HG03039 (cell line): ENCODE data around the gene MAN2B1.
"Not testable (repeated sequence)": the region's sequence is repeated elsewhere in the genome, so short reads cannot be mapped to it uniquely, and the experiment has no call there.

Experiments used
- ATAC-seq: cut with Tn5 transposase; IDR thresholded peaks from one replicate; pipeline ENCODE4 v1.9.1; 2021; ENCODE audit warnings: mild to moderate bottlenecking, moderate library complexity; ENCODE audit not compliant: unreplicated experiment

The MAN2B1 gene

DNA sequence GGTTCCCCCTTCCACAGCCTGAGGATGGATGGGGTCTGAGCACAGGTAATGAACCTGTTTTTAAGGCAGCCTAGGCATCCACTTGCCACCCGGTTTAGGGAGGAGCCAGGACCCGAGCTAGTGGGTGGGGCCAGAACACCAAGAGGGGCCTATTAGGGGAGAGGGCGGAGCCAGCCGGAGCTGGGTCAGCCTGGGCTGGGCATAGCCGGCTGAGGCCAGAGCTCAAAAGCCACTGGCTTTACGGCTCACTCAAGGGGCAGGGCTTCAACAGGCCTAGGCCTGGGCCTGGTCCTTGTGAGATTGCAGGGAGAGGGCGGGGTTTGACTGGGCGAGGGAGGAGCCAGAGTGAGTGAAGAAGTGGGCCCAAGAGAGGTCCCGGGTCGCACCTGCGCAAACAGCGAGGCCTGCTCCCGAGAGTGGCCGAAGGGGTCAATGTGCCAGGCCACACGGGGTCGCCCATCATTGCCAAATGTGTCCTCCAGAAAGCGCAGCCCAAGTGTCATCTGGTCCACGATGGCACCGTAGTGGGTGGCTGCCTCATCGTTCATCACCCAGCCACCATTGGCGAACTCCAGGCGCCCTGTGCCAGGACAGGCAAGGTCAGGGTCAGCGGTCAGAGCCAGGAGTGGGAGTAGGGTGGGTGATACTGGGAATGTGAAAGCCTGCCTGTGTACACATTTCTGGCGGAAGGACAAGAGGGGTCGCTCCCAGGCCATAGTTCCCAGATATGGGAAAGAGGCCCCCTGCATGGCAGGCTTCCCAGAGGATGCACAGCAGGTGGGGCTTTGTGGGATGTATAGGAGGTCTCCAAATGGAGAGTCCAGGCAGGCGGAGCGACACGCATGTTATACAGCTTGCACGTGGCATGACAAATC, 1.9 kb downstream of the MAN2B1 start:
- no peak for ATAC-seq

DNA sequence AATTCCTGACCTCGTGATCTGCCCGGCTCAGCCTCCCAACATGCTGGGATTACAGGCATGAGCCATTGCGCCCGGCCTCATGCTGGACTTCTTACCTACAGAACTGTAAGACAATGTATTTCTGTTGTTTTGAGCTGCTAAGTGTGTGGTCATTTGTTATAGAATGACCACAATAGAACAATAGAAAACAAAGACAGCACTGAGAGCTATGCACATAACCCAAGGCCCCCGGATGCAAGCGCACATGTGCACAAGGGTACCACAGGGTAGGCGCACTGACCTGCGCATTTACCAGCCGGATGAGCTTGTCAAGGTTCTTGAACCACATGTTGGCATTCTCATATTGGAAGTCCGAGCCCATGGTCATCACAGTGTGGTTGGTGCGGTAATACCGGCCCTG, 5.6 kb downstream of the MAN2B1 start:
- no peak for ATAC-seq

DNA sequence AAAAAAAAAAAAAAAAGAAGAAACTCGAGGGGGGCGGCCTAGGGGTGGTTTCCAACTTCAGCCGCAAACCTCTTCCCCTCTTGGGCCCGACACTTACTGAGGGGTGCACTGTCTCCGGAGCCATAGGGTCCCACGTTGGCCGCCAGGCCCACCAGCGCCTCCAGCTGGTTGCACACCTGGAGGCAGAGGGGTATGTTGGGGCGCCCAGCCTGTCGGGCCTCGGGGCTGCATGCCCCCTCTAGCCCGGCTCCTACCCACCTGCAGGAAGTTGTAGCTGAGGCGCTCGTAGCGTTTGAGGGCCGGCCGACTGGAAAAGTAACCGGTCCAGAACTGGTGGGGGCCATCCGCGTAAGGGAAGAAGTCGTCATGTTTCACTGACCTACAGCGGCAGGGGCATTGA, 8.6 kb downstream of the MAN2B1 start:
- no peak for ATAC-seq

DNA sequence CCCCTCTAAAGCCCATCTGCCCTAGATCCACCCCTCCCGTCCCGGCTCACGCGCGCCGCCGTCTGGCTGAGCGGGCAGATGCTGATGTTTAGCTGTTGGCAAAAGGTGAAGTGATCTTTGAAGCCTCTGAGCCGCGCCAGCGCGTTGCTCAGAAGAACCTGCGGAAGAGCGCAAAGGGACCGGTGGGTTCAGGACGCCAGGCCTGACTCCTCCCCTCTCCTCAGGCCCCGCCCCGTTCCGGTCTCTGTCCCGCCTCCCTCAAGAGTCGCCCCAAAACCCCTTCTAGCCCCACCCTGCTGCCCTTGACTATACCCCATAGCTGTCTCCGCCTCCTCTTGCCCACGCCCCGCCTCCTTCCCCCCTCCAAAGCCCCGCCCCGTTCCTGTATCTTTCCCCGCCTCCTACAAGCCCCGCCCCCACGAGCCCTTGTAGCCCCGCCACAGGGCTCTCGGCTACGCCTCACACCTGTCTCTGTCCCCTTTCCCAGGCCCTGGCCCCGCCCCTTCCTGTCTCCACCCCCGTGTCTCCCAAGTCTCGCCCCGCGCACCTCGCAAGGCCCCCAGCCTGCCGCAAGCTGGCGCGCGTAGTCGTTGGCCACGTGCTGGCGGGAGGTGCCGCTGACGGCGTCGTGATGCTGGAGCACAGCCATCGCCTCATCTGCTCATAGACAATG, 9.5 kb downstream of the MAN2B1 start:
- ATAC-seq = no peak

DNA sequence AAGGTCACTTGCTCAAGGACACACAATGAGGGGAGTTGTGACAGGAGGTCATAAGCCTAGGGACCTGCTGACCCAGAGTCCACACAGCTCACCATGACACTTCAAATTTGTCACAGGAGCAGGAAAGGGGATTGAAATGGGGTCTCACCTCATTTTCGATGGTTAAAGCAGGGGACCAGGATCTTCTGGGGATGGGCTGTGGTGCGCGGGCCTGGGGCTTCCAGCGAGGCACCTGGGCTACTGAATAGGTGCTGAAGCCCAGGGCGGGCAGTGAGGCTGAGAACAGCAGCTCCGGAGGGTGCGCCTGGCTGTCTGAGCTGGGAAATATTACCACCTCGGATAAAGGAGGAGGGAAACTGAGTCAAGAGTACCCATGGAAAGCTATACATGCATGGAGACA, 11.0 kb downstream of the MAN2B1 start:
- ATAC-seq = no peak

DNA sequence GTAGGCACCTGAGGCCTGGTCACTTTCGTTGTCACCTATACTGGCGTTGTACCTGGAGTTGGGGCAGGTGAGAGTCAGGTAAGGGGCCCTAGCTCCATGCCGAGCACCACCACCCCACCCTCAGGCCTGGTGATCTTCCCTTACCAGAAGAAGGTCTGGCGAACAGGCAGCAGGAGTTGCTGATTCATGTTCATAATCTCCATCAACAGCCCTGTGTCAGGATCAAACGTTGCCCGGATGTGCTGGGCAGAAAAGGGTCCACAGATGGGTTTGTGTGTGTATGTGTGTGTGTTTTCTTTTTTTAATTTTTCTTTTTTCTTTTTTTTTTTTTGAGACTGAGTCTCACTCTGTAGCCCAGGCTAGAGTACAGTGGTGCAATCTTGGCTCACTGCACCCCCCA, 14.3 kb downstream of the MAN2B1 start:
- ATAC-seq = no peak

DNA sequence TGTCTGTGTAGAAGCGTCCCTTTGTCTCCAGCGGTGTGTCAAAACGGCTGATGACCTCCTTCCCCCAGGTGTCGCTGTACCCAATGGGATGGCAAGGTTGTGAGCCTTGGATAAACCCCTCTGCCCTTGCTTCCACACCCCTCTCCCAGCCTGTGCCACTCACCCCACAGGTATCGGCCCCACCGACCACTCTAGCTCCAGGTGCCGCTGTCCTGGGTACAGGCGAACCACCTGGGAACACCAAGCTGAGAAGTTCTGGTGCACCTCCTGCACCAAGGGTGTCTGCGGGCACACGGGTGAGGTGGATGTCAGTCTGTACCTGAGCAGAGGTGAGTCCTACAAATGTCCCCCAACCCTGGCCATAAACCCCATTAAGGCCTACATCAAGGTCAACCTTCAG, 16.6 kb downstream of the MAN2B1 start:
- ATAC-seq = no peak

DNA sequence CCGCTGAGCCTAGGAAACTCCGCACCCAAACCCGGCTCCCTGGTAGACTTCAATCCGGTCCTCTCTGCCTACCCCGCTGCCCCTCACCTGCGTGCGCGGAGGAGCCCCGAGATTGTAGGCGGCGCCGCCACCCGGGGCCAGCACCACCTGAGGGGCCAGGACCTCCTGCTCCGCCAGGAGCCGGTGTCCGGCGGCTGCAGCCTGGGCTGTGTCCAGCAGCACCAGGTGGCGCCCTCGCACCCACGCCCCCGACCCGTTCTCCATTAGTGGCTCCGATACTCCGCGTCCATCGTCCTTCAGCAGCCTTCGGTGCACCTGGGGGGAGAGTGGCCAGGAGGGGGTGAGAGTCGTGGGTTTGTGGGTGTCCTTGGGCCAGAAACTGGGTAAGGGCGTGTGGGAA, 18.5 kb downstream of the MAN2B1 start:
- ATAC-seq = no peak

DNA sequence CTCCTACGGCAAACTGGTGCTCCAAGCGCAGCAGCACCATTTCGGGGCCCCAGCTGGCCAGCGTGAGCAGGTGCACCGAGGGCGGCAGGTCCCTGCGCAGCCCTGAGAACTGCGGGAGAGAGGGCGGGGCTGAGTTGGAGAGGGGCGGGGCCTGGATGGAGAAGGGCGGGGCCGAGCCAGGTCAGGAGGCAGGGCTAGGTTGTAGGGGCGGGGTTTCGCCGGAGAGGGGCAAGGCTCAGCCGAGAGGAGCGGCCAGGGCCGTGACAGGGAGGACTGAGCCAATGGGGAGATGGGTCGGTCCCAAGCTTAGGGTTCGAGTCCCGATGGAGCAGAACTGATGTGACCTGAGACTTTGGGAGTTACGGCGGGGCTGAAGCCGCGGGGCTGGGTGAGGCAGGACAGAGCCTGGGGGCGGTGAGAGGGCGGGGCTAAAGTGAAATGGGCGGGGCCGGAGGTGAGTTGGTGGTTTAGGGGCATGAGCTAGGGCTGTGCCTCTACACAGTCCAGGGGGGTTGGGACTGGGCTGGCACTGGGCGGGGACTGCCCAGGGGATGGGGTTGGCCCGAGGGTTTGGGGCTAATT, 19.0 kb downstream of the MAN2B1 start:
- ATAC-seq = no peak

DNA sequence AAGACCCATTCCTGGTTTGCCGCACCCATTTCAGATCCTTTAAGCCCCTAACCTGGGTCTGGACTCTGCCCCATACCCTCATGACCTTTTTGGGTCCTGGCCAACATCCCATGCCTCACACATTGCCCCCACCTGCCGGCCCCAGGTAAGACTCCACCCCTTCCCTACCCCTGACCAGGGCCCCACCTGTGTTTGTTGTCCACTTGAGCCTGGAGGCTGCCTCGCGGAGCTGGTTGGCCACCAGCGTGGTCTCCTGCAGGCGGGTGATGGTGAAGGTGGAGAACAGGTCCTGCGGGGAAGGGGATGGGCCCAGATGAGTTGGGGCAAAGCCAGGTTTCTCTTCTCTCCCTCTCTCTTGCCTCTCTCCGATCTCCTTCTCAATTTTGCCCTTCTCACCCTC, 19.5 kb downstream of the MAN2B1 start:
- no peak for ATAC-seq

DNA sequence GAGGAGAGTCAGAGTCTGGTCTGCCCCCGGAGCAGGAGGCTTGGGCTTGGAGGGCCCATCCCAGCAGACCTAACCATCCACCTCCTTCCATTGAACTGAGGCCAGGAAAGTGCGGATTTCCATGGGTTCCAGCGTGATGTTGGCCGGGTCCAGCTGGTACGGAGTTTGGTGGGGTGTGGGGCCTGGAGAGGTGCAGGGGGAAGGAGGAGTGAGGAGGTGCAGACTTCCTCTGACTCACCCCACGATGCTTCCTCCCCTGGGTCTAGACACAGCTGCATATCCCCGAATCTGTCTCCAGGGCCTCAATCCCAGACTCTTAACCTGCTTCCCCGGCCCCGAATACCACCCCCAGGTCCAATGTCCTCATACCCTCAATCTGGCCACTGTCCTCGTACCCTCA, 20.0 kb downstream of the MAN2B1 start:
- no peak for ATAC-seq

DNA sequence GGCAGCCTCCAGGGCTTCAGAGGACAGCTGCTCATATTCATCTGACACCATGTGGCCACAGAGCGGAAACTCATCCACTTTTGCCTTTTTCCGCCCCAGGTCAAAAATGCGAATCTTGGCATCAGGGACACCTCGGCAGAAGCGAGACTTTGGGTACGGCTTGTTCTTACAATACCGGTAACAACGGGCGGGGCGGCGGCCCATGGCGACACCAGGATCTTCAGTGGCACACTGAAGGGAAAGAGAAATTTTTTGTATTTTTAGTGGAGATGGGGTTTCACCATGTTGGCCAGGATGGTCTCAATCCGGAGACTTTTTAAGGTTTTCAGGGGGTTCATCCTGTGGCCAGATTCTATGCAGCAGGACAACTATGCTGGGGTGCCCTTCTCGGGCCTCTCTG, 22.8 kb downstream of the MAN2B1 start:
- ATAC-seq = not testable (repeated sequence)

DNA sequence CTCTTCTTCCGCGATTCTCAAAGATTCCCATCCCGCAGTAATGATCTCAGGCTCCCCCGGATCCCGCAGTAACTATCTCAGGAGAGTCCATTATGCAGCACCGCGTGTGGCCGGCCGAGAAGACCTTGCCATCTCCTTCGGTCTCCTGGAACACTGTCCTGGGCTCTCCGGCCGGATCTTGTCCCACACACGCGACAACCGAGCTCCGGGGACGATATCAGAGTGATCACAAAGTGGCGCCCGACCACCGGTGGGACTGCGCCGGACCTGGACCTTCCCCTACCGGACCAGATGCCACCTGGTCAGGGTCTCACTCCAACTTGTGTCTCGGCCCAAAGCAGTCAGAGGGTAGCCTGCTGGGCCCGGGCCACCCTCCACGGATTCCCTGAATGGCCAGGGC, 24.0 kb downstream of the MAN2B1 start:
- no peak for ATAC-seq

DNA sequence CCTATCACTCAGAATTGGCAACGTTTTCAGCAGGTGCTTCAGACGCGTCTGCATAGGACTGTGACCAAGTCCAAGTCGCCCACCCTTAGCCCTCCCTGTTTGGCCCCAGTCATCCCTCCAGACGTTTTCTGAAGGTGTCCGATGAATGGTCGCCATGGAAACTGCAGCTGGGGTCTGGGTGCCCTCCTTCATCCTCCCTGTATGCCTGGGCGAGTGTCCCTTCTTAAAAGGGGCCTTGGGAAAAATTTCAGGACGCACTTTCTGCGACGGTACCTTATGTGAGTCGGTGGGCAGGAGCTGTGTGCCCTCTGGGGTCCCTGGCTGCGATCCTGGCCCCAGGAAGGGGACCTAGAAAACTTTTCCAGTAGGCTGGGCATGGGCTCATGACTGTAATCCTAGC, 25.1 kb downstream of the MAN2B1 start:
- ATAC-seq = no peak

DNA sequence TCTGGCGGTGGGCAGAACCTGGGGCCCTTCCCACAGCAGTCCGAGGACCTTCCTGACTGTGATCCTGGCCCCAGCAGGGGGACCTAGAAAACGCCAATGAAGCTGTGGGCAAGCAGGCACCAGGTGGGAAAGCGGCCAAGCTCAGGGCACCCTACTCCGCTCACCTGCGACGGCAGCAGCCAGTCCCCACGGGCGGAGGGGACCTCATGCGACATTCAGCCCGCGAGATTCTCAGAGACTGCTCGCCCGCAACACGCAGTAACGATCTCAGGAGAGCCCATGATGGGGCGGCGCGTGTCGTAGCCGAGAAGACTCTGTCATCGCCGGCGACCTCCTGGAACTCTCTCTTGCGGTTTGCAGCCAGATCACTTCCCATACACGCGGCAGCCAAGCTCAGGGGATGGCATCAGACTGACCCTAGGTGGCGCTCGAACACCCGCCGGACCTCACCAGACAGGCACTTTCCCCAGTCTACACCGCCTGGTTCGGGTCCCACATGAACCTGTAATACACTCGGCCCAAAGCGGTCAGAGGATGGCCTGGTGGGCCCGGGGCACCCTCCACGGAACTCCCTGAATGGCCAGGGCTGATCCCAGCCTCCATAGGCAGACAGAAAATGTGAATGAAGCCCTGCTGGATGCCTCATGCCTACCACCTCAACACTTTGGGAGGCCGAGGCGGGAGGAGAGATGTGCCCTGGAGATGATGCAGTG, 26.5 kb downstream of the MAN2B1 start:
- ATAC-seq = no peak

DNA sequence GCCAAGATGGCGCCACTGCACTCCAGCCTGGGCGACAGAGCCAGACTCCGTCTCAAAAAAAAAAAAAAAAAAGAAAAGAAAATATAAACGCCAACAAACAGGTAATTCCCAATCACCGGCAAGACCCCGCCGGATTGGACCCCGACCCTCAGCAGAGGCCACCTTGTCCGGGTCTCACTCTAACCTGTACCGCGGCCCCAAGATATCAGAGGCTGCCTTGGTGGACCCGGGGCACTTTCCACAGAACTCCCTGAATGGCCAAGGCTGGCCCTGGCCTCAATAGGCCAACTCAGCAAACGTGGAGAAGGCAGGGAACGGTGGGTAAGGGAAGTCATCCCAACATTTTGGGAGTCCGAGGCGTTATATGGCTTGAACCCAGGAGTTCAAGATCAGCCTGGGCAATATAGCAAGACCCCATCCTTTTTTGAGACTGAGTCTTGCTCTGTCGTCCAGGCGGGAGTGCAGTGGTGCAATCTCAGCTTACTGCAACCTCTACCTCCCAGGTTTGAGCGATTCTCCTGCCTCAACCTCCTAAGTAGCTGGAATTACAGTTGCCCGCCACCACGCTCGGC, 27.8 kb downstream of the MAN2B1 start:
- ATAC-seq = no peak

DNA sequence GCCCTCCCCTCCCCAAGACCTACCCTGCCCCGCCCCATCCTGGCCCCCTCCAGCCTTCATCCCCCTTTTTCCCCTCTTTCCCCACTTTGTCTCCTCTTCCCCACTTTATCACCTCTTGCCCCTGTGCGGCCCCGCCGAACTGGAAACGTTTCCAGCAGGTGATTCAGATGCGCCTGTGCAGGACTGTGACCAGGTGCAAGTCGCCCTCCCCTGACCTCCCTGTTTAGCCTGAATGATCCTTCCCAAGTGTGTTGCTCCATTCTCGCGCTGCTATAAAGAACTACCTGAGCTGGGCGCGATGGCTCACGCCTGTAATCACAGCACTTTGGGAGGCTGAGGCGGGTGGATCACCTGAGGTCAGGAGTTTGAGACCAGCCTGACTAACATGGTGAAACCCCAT, 29.9 kb downstream of the MAN2B1 start:
- ATAC-seq = no peak

DNA sequence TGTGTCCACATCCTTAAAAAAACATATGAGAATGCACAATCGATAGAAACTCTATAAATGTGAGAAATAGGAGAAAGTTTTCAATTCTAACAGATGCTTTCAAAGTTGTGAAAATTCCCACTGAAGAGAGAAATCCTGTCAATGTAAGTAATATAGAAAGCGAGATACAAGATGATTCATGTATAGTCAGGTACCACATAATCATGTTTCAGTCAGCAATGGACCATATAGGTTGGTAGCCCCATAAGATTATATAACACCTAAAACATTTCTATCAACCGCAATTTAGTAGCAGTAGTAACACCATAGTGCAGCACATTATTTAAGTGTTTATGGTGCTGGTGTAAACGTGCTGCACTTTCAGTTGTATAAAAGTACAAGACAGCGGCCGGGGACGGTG, 37.3 kb downstream of the MAN2B1 start:
- ATAC-seq = no peak

DNA sequence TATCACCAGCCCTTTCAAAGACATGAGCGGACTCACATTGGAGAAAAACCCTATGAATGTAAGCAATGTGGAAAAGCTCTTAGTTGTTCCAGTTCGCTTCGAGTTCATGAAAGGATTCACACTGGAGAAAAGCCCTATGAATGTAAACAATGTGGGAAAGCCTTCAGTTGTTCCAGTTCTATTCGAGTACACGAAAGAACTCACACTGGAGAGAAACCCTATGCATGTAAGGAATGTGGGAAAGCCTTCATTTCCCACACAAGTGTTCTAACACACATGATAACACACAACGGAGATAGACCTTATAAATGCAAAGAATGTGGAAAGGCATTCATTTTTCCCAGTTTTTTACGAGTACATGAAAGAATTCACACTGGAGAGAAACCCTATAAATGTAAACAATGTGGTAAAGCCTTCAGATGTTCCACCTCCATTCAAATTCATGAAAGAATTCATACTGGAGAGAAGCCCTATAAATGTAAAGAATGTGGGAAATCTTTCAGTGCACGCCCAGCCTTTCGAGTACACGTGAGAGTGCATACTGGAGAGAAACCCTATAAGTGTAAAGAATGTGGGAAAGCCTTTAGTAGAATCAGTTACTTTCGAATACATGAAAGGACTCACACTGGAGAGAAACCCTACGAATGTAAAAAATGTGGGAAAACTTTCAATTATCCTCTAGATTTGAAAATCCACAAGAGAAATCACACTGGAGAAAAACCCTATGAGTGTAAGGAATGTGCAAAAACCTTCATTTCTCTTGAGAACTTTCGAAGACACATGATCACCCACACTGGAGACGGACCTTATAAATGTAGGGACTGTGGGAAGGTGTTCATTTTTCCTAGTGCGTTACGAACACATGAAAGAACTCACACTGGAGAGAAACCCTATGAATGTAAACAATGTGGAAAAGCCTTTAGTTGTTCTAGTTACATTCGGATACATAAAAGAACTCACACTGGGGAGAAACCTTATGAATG, 38.2 kb downstream of the MAN2B1 start:
- no peak for ATAC-seq

DNA sequence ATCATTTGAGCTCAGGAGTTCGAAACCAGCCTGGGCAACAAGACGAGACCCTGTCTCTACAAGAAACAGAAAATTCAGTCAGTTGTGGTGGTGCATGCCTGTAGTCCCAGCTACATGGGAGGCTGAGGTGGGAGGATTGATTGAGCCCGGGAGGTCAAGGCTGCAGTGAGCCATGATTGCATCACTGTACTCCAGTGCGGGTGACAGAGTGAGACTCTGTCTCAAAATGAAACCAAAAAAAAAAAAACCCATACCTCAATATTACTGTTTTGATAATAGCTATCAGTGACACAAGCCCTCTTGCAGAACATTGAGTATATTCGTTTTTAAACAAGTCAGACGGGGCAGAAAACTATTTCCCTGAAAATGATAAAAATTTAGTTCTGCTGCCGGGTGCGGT, 39.6 kb downstream of the MAN2B1 start:
- no peak for ATAC-seq
